Breast epithelium (tissue), 4 donors: ENCODE data around the gene TANC1. TPM values are rescaled to one million over a fixed set of nuclear protein-coding genes. Genes with fewer than 3 reads are reported as not detected.
A peak's percentile ranks its signal among the peaks of the same experiment; 100 is the strongest.

Experiments
- DNase-seq, 2 donors: peaks; one replicate each; pipeline ENCODE4 v3.0.0-alpha.2; 2019; ENCODE audit warnings: low spot score in 2 of 2
- H3K27ac ChIP-seq, 2 donors: fragments of 200-600 bp; sonication (generic) in 1 of 2; one replicate each; pipeline ENCODE4 v1.5.1; 2016 to 2019; ENCODE audit warnings: mild to moderate bottlenecking in 1 of 2
- H3K27me3 ChIP-seq, 2 donors: fragments of 200-600 bp; sonication (generic) in 1 of 2; one replicate each; pipeline versions ENCODE4 v1.5.1 to v1.6.0; 2017 to 2019; ENCODE audit warnings: control low read depth in 1 of 2, mild to moderate bottlenecking in 1 of 2
- H3K36me3 ChIP-seq: fragments of 200-600 bp; one replicate; pipeline ENCODE4 v1.5.1; 2019
- H3K4me1 ChIP-seq, 2 donors: fragments of 200-600 bp; sonication (generic); one replicate each; pipeline ENCODE4 v1.5.1; 2016 to 2019; ENCODE audit warnings: control low read depth in 1 of 2
- H3K4me3 ChIP-seq, 3 donors: fragments of 200-600 bp; sonication (generic); 1 replicate in 2 of 3; 2 replicates in 1 of 3; pipeline ENCODE4 v1.5.1; 2016 to 2019; ENCODE audit warnings: mild to moderate bottlenecking in 3 of 3, moderate library complexity in 2 of 3
- H3K9me3 ChIP-seq, 2 donors: fragments of 200-600 bp; sonication (generic) in 1 of 2; one replicate each; pipeline ENCODE4 v1.5.1; 2016 to 2019; ENCODE audit warnings: control low read depth in 1 of 2
- POLR2A ChIP-seq: fragments of 450-650 bp; IDR thresholded peaks from one replicate; pipeline ENCODE4 v1.6.1; 2016; ENCODE audit warnings: antibody characterized with exemption, mild to moderate bottlenecking, moderate library complexity
- POLR2AphosphoS5 ChIP-seq, 3 donors: sonication (generic); formaldehyde crosslinking; IDR thresholded peaks; one replicate each; pipeline ENCODE4 v1.6.1; 2017; ENCODE audit warnings: antibody characterized with exemption in 3 of 3
- intact Hi-C: fragments of 100-400 bp; cut with DNase I; formaldehyde crosslinking; loops from one replicate; pipeline ENCODE4 v1.15.1; 2023; ENCODE audit warnings: low total_unique reads
- total RNA-seq, 3 donors: library from RNA; depleted of rRNA; stranded (reverse); fragments of >200 nt; gene quantifications; one replicate each; pipeline ENCODE4 v1.1.0, GENCODE V29; 2016
- TF ChIP-seq, protein P1 (sequence below), 3 donors: fragments of 450-650 bp; IDR thresholded peaks; one replicate each; pipeline ENCODE4 v1.5.1; 2016 to 2017; ENCODE audit warnings: antibody characterized with exemption in 3 of 3, mild to moderate bottlenecking in 3 of 3, moderate library complexity in 3 of 3

TANC1 gene
- total RNA-seq, 3 donors from 2014 or later = 18.9 to 62.3 (median 58.4) TPM

DNA sequence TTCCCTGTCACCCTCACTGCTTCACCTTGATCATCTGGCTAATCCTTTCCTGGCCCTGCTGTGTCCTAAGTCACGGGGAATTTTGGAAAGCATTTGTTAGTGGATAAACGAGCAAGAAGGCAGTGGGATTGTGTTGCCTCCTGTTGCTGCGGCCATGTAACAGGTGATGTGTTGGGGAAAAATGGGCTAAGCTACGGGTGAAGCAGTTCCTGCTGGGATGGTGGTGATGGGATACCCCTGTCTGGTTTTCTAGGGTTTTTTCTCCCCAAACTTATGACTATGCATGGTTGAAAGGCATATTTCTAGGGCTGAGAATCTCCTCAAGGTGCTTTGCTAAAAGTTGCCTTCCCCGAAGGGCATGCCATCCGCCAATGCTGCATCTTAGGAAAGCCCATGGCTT lies 249.9 kb downstream of the TANC1 start:
- DNase-seq = no peak
- H3K27ac ChIP-seq = no peak overlapping the region
- TF ChIP-seq POLR2A = no peak
- no peak for TF ChIP-seq POLR2AphosphoS5 (IDR thresholded peaks at IDR 0.05)
- TF ChIP-seq, protein P1, sequence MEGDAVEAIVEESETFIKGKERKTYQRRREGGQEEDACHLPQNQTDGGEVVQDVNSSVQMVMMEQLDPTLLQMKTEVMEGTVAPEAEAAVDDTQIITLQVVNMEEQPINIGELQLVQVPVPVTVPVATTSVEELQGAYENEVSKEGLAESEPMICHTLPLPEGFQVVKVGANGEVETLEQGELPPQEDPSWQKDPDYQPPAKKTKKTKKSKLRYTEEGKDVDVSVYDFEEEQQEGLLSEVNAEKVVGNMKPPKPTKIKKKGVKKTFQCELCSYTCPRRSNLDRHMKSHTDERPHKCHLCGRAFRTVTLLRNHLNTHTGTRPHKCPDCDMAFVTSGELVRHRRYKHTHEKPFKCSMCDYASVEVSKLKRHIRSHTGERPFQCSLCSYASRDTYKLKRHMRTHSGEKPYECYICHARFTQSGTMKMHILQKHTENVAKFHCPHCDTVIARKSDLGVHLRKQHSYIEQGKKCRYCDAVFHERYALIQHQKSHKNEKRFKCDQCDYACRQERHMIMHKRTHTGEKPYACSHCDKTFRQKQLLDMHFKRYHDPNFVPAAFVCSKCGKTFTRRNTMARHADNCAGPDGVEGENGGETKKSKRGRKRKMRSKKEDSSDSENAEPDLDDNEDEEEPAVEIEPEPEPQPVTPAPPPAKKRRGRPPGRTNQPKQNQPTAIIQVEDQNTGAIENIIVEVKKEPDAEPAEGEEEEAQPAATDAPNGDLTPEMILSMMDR (IDR thresholded peaks at IDR 0.05) = no peak
- H3K27me3 ChIP-seq = no peaks in the 10 kb centered on the region
- no peaks in the 10 kb centered on the region for H3K36me3 ChIP-seq
- no peak overlapping the region for H3K4me3 ChIP-seq
- intact Hi-C loops = no loop called here
- no peaks in the 10 kb centered on the region for H3K4me1 ChIP-seq
- peaks cover 0 to 3% of the 10 kb centered on the region in 2 donors for H3K9me3 ChIP-seq

DNA sequence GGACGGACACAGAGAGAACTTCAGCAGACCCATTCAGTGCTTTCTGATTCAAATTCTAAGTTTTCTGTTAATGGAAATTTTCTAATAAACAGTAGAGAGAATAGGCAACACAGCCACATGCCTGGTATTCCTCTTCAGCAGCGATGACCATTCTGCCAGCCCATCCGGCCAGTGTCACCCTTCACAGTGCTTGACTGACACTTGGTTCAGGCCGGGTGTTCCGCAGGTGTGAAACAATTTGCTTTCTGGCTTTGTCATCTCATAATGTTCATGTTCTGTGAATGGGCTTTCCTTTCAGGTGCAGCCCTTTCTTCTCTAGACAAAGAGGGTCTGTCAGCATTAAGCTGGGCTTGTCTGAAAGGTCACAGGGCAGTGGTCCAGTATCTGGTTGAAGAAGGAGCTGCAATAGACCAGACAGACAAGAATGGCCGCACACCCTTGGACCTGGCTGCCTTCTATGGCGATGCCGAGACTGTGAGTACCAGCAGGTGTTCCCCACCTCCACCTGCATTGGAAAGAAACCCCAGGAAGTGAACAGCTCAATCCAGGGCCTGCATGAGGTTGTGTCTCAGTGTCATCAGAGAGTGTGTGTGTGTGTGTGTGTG lies 251.1 kb downstream of the TANC1 start:
- no peak for DNase-seq
- H3K4me3 ChIP-seq = no peak overlapping the region
- H3K36me3 ChIP-seq = no peaks in the 10 kb centered on the region
- no peak for TF ChIP-seq POLR2AphosphoS5 (IDR thresholded peaks at IDR 0.05)
- TF ChIP-seq, protein P1 (IDR thresholded peaks at IDR 0.05) = no peak
- TF ChIP-seq POLR2A = no peak
- no peaks in the 10 kb centered on the region for H3K4me1 ChIP-seq
- peaks cover 0 to 3% of the 10 kb centered on the region in 2 donors for H3K9me3 ChIP-seq
- H3K27me3 ChIP-seq = no peaks in the 10 kb centered on the region
- intact Hi-C loops = no loop called here
- no peak overlapping the region for H3K27ac ChIP-seq

DNA sequence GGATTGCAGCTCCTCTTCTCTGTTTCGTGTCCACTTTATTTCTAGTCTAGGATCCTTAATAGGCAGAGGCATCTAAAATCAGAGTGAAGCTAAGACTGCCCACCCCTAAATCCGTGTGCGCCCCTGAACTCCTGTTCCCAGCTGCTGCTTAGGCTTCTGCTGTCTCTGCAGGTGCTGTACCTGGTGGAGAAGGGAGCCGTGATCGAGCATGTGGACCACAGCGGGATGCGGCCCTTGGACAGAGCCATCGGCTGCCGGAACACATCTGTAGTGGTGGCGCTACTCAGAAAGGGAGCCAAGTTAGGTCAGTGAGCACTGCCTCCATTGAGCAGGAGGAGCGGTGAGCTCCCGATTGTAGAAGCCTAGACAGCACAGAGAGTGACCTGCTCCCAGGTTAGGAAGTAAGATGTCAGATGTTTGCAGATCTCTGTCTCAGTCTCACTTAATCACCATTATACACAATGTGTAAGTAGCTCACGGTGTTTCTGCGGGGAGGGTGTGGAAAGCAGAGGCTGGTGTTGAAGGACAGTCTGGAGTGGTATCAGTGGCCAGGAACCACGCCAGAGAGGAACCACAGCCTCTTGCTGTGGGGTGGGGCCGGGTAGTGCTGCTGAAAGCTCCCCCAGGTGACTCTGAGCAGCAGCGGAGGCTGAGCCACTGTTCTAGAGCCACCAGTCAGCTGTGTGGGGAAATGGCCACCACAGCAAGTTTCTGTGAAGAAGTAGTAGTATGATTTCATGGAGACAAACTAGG lies 255.8 kb downstream of the TANC1 start:
- Histone ChIP-seq H3K4me1 (no peaks in the 10 kb centered on the region), H3K4me3 (no peak overlapping the region), H3K27me3 (no peaks in the 10 kb centered on the region), H3K9me3 (no peaks in the 10 kb centered on the region), H3K36me3 (no peaks in the 10 kb centered on the region), H3K27ac (peak overlapping the region in 1 of 2 donors; percentile 44)
- TF ChIP-seq POLR2A = no peak
- TF ChIP-seq, protein P1 (IDR thresholded peaks at IDR 0.05) = no peak
- TF ChIP-seq POLR2AphosphoS5 (IDR thresholded peaks at IDR 0.05) = no peak
- DNase-seq = no peak
- intact Hi-C loops = no loop called here

DNA sequence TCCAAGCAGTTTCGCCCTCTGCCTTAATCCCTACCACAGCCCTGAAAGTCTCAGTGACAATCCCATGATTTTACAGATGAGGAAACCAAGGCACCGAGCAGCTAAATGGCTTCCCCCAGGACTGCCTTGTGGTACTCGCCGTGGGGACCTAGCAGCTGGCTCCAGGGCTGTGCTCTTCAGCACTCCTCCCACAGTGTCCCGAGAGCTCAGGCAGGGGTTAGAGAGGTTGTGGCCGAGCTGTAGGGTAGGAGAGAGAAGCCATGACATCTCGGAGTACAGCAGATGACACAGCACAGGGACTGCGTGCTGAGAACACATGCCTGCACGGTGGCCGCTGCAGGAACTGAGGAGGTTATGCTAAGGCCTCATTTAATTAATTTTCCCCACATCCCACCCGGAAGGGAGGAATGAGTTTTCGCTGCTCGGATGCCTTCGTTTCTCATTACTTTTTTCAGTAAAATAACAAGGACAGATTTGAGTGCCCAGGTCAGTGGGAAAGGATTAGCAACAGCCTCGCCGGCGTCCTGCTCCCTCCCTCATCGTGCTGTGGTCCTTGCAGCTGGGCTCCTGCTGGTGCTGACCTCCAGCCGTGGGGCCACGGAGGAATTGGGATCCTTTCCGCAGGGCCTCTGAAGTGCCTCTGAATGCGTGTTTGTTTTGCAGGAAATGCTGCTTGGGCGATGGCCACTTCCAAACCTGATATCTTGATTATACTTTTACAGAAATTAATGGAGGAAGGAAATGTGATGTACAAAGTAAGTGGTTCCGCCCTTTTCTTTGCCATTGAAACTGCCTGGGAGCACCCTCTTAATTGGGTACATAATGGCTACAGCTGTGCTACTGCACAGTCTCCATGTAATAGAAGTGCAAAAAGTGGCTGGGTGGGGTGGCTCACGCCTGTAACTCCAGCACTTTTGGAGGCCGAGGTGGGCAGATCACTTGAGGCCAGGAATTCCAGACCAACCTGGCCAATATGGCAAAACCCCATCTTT lies 256.9 kb downstream of the TANC1 start:
- Histone ChIP-seq H3K4me3 (no peak overlapping the region), H3K27ac (peak overlapping the region; percentile 38 to 44), H3K36me3 (no peaks in the 10 kb centered on the region), H3K9me3 (no peaks in the 10 kb centered on the region), H3K27me3 (no peaks in the 10 kb centered on the region), H3K4me1 (no peaks in the 10 kb centered on the region)
- TF ChIP-seq, protein P1 (IDR thresholded peaks at IDR 0.05) = no peak
- TF ChIP-seq POLR2A (no peak), POLR2AphosphoS5 (IDR thresholded peaks at IDR 0.05) (peak in 1 of 3 donors; percentile 21)
- DNase-seq = no peak
- intact Hi-C loops = no loop called here
